Small intestine (tissue), 7 donors: ENCODE measurements around the gene FBN1. TPM values are rescaled to one million over a fixed set of nuclear protein-coding genes. Genes with fewer than 3 reads are reported as not detected.

Source experiments
- DNase-seq, 2 donors: peaks; one replicate each; pipeline versions ENCODE4 v3.0.0 to v3.0.0-alpha.2; 2013
- FAIRE-seq: peaks from 2 replicates; lab custom pipeline; 2012; peaks lifted over from hg19 to GRCh38; lab: Jason Lieb, UNC
- H3K27ac ChIP-seq, 3 donors: one replicate each; pipeline ENCODE4 v1.5.1; 2013; ENCODE audit warnings: low read length in 2 of 3, mild to moderate bottlenecking in 2 of 3, control low read depth in 1 of 3, inconsistent platforms in 1 of 3, low read depth in 1 of 3, moderate library complexity in 1 of 3
- H3K27me3 ChIP-seq, 3 donors: one replicate each; pipeline ENCODE4 v1.6.1; 2013; ENCODE audit warnings: low read length in 3 of 3, inconsistent platforms in 1 of 3; ENCODE audit not compliant: control insufficient read depth in 3 of 3, insufficient read depth in 3 of 3
- H3K36me3 ChIP-seq, 3 donors: one replicate each; pipeline ENCODE4 v1.6.1; 2013; ENCODE audit warnings: low read length in 3 of 3, inconsistent platforms in 1 of 3, low read depth in 1 of 3, mild to moderate bottlenecking in 1 of 3, moderate library complexity in 1 of 3; ENCODE audit not compliant: control insufficient read depth in 3 of 3, insufficient read depth in 2 of 3
- H3K4me1 ChIP-seq, 3 donors: one replicate each; pipeline ENCODE4 v1.6.1; 2013; ENCODE audit warnings: low read length in 2 of 3, inconsistent platforms in 1 of 3, low read depth in 1 of 3, mild to moderate bottlenecking in 1 of 3, moderate library complexity in 1 of 3; ENCODE audit not compliant: control insufficient read depth in 3 of 3, insufficient read depth in 2 of 3
- H3K4me3 ChIP-seq, 3 donors: one replicate each; pipeline ENCODE4 v1.5.1; 2013; ENCODE audit warnings: low read length in 3 of 3, control low read depth in 1 of 3, inconsistent platforms in 1 of 3, low read depth in 1 of 3, mild to moderate bottlenecking in 1 of 3, moderate library complexity in 1 of 3
- H3K9me3 ChIP-seq, 2 donors: one replicate each; pipeline ENCODE4 v1.6.1; 2013; ENCODE audit warnings: low read depth in 1 of 2, low read length in 1 of 2; ENCODE audit not compliant: control insufficient read depth in 2 of 2, insufficient read depth in 1 of 2
- WGBS, 3 donors: extraction: QIAGEN DNeasy Blood & Tissue Kit; methylation state at CpG; one replicate each; pipeline ENCODE4 v1.1.7; 2013; 5-methylcytosine and 5-hydroxymethylcytosine counted together
- polyA plus RNA-seq, 4 donors: library from polyadenylated mRNA; stranded (reverse) in 3 of 4; unstranded in 1 of 4; fragments of 200-250 nt in 3 of 4; fragments of 120-200 nt in 1 of 4; gene quantifications; one replicate each; pipeline versions ENCODE4 v1.2.1 to v1.2.3, GENCODE V29; 2013
- donor health status: healthy with polysubstance abuse.
- donor health status: control.
- donor health status: control.
- donor health status: Bipolar disorder and iron deficiency.
- donor health status: healthy.

The FBN1 gene
- polyA plus RNA-seq, 4 donors: 1.1 to 33.9 (median 11.3) TPM

DNA sequence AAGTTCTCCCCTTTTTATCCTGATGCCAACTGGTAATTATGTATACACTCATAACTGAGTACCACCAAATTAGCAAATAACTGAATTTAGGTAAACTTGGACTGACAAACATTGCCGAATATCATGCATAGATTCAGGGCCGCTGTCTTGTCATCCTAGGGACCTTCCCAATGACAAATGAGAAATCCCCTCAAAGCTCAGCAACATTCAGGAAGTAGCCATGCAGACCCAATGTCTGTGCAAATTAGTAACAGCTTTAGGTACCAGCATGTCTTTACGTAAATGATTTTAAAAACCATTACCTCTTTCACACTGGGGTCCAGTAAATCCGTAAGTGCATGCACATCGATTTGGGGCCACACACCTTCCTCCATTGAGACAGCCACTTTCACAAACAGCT is 49.5 kb downstream of the FBN1 start:
- Histone ChIP-seq H3K4me3 (no peak overlapping the region), H3K9me3 (no peaks in the 10 kb centered on the region), H3K4me1 (no peaks in the 10 kb centered on the region), H3K27me3 (no peaks in the 10 kb centered on the region), H3K27ac (no peak overlapping the region), H3K36me3 (no peaks in the 10 kb centered on the region)
- FAIRE-seq (no peak), DNase-seq (no peak)
- 83 to 91% (median 83%) methylated on average over 5 of the region's 5 CpGs for WGBS, 3 donors

DNA sequence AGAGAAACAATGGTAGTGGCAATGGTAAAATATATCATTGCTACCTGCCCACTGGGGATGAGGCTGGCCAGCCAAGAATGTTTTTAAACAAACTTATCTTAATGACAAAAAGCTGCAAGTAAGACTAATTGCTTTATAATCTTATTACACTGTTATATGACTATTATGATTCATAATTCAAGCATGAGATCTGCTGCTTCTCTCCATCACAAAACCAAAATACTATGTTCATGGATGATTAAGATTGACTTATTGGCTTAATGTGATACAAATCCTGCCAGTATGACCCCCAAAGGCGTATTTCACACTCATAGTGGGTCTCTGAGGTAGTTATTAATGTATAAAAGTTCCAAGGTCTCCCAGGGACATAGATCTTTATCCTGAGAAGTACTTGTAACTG is 52.6 kb downstream of the FBN1 start:
- Histone ChIP-seq H3K36me3 (peaks cover 0 to 3% (median 0%) of the 10 kb centered on the region in 3 donors), H3K4me1 (no peaks in the 10 kb centered on the region), H3K27me3 (no peaks in the 10 kb centered on the region), H3K27ac (no peak overlapping the region), H3K4me3 (no peak overlapping the region), H3K9me3 (peaks cover 0 to 3% of the 10 kb centered on the region in 2 donors)
- 63 to 76% (median 72%) methylated on average over 1 of the region's 1 CpG for WGBS, 3 donors
- DNase-seq (no peak), FAIRE-seq (no peak)

DNA sequence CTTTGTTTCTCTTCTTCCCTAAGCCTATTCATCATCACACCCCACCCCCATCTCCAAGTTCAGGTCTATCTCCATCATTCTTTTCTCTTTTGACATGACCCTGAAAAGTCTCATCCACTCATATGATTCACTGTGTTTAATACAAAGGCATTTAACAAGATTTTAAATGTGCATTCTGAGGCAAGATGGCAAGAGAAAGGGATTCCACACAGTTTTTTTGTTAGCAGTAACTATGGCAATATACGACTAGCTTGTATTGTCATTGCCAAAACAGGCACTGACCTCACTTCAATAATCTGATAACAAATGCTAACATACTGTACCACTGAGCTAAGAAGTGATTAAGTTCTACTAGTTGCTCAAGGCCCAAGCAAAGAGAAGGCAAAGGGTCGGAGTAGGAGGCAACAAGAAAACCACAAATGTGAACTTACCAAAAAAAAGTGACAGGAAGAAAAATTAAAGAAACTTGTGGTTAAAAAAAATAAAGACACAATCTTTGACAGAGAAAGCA is 53.2 kb downstream of the FBN1 start:
- DNase-seq (no peak), FAIRE-seq (no peak)
- Histone ChIP-seq H3K36me3 (peaks cover 0 to 3% (median 0%) of the 10 kb centered on the region in 3 donors), H3K9me3 (peaks cover 0 to 3% of the 10 kb centered on the region in 2 donors), H3K4me3 (no peak overlapping the region), H3K4me1 (no peaks in the 10 kb centered on the region), H3K27me3 (no peaks in the 10 kb centered on the region), H3K27ac (no peak overlapping the region)
- WGBS, 3 donors: 47 to 56% (median 56%) methylated on average over 2 of the region's 2 CpGs

DNA sequence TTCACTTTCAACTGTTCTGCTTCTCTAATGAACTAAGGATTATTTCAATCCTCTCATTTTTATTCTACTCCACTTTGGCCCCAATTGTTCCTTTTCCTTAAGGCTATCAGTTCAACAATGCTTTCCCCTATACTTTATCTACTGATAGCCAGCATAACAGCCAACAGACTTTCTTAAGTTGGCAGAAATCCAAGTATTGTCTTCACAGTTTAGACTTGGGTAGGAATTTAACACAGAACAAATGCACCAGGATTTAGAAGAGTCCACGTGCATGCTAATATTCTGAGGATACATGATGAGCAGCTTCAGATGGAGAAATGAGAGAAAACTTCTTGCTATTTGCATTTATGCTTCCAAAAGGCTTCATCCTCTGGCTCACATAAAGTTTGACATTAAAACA is 54.8 kb downstream of the FBN1 start:
- Histone ChIP-seq H3K36me3 (peaks cover 0 to 3% (median 0%) of the 10 kb centered on the region in 3 donors), H3K27ac (no peak overlapping the region), H3K9me3 (peaks cover 0 to 3% of the 10 kb centered on the region in 2 donors), H3K27me3 (no peaks in the 10 kb centered on the region), H3K4me3 (no peak overlapping the region), H3K4me1 (no peaks in the 10 kb centered on the region)
- no peak for FAIRE-seq
- no peak for DNase-seq
- WGBS, 3 donors: 12 to 27% (median 18%) methylated on average over 1 of the region's 1 CpG

DNA sequence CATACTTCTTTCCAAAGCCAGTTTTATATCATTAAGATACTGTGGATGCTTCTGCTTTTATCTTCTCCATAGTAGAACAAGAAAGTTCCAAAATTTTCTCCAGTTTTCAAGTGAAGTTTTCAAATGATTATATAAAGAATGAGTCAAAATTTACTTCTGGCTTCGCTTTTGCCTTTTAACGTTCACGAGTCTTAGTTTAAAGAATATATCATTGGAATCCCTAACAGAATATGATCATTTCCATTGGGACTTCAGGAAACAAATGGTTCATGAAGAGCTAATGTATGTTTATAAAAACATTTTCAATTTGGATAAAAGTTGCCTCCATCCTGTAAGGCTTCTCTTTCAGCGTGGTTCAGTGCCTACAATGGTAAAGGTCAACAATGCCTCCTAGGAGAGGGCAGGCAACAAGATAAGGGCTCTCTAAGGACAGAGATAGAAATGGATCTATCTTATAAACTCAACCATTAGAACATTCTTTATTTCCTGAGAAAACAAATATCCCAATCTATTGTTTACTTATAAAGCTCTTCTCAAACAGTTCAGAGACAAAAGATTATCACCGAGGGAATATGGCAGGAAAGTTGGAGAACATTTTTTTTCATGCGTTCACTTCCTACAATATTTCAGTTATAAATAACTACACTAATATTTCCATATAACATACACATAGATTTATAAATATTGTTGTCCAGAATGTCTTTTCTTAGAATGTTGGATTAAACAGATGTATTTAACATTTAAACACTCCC is 60.5 kb downstream of the FBN1 start:
- Histone ChIP-seq H3K27ac (no peak overlapping the region), H3K4me1 (no peaks in the 10 kb centered on the region), H3K9me3 (peaks cover 0 to 3% of the 10 kb centered on the region in 2 donors), H3K4me3 (no peak overlapping the region), H3K27me3 (no peaks in the 10 kb centered on the region), H3K36me3 (peaks cover 0 to 3% (median 0%) of the 10 kb centered on the region in 3 donors)
- no peak for FAIRE-seq
- no peak for DNase-seq
- WGBS, 3 donors: 74 to 85% (median 77%) methylated on average over 6 of the region's 6 CpGs

DNA sequence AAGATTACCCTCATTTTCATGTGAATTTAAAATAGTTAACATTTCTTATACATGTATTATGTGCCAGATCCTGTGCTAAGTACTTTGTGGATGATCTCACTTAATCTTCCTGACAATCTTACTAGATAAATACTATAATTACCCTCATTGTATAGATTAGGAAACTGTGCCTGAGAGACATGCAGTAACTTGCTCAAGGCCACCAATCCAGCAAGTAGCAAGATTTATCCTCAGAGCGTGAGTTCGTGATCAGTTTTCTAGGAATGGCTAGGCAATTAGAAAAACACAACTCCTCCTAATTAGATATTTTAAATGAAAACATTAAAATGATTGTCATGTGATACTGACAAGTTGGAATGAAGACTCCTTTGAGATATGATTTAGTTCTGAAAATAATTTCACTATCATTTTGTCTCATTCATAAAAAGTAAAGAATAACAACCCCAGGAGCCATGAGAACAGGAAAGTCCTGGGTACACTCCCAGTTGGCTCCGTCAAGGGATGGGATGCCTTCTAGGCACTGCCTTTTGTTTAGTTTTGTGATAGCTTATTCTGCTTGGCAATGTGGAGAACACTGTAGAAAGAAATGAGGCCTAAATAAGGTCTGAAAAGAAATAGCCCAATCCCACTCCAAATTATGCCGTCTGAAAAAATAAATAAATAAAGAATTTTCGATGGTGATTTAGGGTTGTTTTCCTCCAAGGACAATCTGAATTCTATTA is 61.3 kb downstream of the FBN1 start:
- H3K4me3 ChIP-seq: no peak overlapping the region
- no peaks in the 10 kb centered on the region for H3K27me3 ChIP-seq
- FAIRE-seq (no peak), DNase-seq (no peak)
- WGBS, 3 donors: 79 to 93% (median 91%) methylated on average over 5 of the region's 5 CpGs
- H3K36me3 ChIP-seq: peaks cover 0 to 3% (median 0%) of the 10 kb centered on the region in 3 donors
- H3K9me3 ChIP-seq: peaks cover 0 to 3% of the 10 kb centered on the region in 2 donors
- H3K4me1 ChIP-seq: no peaks in the 10 kb centered on the region
- H3K27ac ChIP-seq: no peak overlapping the region

DNA sequence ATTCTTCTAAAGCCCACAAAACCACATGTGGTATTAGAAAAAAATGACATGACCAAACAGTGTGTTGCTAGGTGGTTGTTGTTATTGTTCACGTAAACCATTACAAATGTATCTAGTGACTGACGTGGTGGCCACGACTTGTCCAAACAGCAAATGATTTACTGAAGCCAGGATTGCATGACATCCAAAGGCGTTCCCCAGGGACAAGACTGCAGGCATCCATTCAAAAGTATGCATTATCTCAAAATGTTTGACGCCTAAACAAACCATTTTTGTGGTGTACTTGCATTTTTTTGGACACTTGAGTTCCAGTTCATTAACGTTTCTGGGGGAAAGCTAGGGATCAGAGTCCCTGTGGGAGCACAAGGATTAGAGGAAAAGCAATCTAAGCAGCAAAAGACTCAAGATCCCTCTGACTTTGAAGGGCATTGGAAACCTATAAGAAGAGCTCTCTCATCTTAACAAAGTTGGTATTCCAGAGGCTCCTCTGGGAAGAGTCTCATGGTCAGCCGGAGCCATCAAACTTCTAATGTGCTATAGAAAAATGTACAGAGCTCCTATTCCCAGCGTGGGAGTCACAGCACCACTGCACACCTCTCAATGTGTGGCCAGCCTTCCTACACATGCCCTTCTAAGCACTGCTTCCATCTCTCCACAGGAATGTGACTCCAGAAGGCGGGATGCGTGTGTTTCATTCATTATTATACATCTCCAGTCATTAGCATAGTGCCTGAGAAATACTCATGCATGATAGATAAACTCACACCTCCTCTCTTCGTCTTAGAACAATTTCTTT is 62.9 kb downstream of the FBN1 start:
- Histone ChIP-seq H3K27me3 (no peaks in the 10 kb centered on the region), H3K4me3 (no peak overlapping the region), H3K9me3 (no peaks in the 10 kb centered on the region), H3K27ac (peak overlapping the region in 1 of 3 donors; percentile 48), H3K4me1 (no peaks in the 10 kb centered on the region), H3K36me3 (no peaks in the 10 kb centered on the region)
- no peak for FAIRE-seq
- DNase-seq: peak; percentile 4 to 20
- WGBS, 3 donors: 60 to 74% (median 63%) methylated on average over 11 of the region's 11 CpGs

DNA sequence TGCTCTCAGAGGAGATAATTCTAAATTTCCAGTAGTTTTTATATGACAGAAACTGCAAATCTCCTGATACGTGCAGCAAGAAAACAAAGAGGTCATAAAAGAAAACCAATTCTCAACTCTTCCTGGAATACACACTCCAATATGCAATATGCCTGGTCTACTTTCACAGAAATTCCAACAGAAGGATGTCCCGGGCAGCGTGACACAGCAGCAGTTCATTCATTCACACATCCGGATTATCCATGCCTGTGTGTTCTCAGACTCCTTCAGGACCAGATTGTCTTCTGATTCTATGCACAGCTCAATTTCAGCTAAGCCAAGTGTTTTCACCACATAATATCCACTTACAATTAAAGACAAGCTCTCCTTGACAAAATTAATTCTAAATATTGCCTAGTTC is 64.3 kb downstream of the FBN1 start:
- no peak overlapping the region for H3K27ac ChIP-seq

More for the DNA sequence above, 64.3 kb downstream of the FBN1 start:
- Histone ChIP-seq H3K9me3 (no peaks in the 10 kb centered on the region), H3K36me3 (no peaks in the 10 kb centered on the region), H3K27me3 (no peaks in the 10 kb centered on the region), H3K4me1 (no peaks in the 10 kb centered on the region), H3K4me3 (no peak overlapping the region)
- FAIRE-seq (no peak), DNase-seq (no peak)
- 71 to 82% (median 77%) methylated on average over 4 of the region's 4 CpGs for WGBS, 3 donors
